ENCODE results near the gene CFAP73. TPM values are rescaled to one million over a fixed set of nuclear protein-coding genes. Genes with fewer than 3 reads are reported as not detected.

The CFAP73 gene
- total RNA-seq, 1 donor from 2014 or later = not detected

DNA sequence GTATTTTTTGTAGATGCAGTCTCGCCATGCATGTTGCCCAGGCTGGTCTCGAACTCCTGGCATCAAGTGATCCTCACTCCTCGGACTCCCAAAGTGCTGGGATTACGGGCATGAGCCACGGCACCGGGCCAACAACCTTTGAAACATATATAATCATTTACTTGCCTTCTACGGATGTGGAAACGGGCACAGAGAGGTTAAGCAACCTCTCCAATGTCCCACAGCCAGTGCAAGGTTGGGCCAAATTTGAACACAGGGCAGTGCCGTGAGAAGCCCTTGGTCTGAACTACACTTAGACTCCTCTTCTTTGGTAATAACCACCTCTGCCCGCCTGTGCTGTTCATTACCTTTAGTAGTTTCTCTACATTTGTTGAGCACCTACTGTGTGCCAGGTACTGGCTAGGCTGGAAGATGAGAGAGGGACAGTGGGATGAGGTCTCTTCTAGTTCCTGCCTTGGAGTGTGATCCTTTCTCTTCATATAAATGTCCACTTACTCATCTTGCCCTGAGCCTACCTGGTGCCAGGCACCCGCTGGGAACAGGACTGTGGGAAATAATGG, 33.6 kb downstream of the CFAP73 start:
- TF ChIP-seq, protein P1, sequence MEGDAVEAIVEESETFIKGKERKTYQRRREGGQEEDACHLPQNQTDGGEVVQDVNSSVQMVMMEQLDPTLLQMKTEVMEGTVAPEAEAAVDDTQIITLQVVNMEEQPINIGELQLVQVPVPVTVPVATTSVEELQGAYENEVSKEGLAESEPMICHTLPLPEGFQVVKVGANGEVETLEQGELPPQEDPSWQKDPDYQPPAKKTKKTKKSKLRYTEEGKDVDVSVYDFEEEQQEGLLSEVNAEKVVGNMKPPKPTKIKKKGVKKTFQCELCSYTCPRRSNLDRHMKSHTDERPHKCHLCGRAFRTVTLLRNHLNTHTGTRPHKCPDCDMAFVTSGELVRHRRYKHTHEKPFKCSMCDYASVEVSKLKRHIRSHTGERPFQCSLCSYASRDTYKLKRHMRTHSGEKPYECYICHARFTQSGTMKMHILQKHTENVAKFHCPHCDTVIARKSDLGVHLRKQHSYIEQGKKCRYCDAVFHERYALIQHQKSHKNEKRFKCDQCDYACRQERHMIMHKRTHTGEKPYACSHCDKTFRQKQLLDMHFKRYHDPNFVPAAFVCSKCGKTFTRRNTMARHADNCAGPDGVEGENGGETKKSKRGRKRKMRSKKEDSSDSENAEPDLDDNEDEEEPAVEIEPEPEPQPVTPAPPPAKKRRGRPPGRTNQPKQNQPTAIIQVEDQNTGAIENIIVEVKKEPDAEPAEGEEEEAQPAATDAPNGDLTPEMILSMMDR (IDR thresholded peaks at IDR 0.05; ENCODE audit: insufficient read depth, low read length, poor library complexity, severe bottlenecking) = no peak
- Histone ChIP-seq H3K27me3 (ENCODE audit: control insufficient read depth, insufficient read depth, low read length) (no peaks in the 10 kb centered on the region), H3K36me3 (ENCODE audit: control insufficient read depth, insufficient read depth, low read length) (peaks cover 4% of the 10 kb centered on the region), H3K4me3 (ENCODE audit: low read depth, low read length) (no peak overlapping the region)
- DNase-seq (ENCODE audit: low read depth) = no peak

DNA sequence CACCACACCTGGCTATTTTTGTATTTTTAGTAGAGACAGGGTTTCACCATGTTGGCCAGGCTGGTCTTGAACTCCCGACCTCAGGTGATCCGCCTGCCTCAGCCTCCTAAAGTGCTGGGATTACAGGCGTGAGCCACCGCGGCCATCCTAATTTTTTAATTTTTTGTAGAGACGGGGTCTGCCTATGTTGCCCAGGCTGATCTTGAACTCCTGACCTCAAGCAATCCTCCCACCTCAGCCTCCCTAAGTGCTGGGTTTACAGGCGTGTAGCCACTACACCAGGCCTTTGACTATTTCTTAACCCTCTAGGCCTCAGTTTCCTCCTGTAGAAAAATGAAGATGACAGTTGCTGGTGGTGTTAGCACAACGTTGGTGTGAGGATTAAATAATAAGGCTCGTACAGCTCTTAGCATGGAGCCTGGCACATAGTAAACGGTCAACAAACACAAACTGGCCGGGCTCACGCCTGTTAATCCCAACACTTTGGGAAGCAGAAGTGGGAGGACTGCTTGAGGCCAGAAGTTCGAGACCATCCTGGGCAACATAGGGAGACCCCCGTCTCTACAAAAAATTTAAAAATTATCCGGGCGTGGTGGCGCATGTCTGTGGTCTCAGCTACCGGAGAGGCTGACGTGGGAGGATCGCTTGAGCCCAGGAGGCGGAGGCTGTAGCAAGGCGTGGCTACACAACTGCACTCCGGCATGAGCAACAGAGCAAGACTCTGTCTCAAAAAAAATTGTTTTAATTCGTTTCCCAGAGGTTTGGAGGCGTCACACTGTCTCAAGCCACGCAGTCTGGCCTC, 34.8 kb downstream of the CFAP73 start:
- no peak for DNase-seq (ENCODE audit: low read depth)
- Histone ChIP-seq H3K4me3 (ENCODE audit: low read depth, low read length) (peak overlapping the region; percentile 88), H3K36me3 (ENCODE audit: control insufficient read depth, insufficient read depth, low read length) (peaks cover under 1% of the 10 kb centered on the region), H3K27me3 (ENCODE audit: control insufficient read depth, insufficient read depth, low read length) (no peaks in the 10 kb centered on the region)
- TF ChIP-seq, protein P1 (IDR thresholded peaks at IDR 0.05; ENCODE audit: insufficient read depth, low read length, poor library complexity, severe bottlenecking) = no peak

DNA sequence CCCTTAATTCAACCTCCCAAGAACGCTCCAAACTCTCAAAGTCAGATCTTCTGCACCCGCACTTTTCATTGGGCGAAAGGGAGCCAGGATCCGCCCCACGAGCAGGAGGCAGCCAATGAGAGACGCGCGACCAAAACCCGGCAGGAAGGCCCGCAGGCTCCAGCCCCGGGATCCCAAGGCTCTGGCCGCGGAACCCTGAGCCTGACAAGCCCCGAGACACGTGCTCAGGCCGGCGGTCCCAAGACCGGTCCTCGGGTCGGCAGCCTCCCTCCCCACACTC, 35.3 kb downstream of the CFAP73 start:
- Histone ChIP-seq H3K4me3 (ENCODE audit: low read depth, low read length) (peak overlapping the region; percentile 88), H3K27me3 (ENCODE audit: control insufficient read depth, insufficient read depth, low read length) (no peaks in the 10 kb centered on the region), H3K36me3 (ENCODE audit: control insufficient read depth, insufficient read depth, low read length) (no peaks in the 10 kb centered on the region)
- DNase-seq (ENCODE audit: low read depth) = no peak
- TF ChIP-seq, protein P1 (IDR thresholded peaks at IDR 0.05; ENCODE audit: insufficient read depth, low read length, poor library complexity, severe bottlenecking) = no peak

DNA sequence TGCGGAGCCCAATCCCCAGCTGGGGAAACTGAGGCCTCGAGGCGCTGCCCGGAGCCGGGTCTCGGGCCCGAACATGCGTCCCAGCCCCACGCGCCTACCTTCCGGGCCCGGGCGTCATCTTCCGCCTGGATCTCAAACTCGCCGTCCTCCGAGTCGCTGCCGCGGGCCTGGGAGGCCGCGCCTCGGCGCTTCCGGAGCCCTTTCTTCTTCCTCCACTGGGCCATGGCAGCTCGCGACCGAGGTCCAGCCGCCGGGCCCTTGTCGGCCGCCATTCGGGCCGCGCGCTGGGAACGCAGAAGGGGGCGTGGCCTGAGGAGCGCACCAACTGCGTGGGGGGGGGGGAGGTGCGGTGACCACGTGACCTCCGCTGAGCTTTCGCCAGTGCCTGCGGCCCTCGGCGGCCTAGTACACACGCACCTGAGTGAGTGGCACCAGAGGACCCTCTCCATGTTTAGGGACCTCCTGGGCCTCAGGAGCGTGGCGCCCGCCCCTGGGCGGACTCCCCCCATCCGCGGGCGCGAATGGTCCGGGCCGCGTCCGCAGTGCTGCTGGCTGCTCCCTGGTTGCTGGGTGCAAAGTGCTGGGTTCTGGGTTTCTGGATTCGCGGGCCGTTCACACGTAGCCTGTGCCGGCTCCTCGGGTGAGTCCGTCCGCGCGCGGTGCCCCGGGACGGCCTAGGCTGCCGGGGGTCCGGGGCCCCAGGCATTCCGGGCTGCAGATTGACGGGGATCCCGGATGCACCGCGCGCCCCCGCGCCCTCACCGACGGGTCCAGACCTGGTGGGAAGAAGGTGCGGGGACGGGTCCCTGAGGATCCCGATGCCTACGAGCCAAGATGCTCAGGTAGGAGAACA, 35.9 kb downstream of the CFAP73 start, which contains the start of the genes DDX54 and RITA1:
DDX54 (minus strand) TSS at position 299 of the 853 bp plus-strand sequence; CDS start at position 272, 27 bp downstream.
RITA1 (plus strand) TSS at position 542 of the 853 bp plus-strand sequence. CDS start 1,026 bp downstream, outside the sequence.
- Histone ChIP-seq H3K36me3 (ENCODE audit: control insufficient read depth, insufficient read depth, low read length) (no peaks in the 10 kb centered on the region), H3K27me3 (ENCODE audit: control insufficient read depth, insufficient read depth, low read length) (no peaks in the 10 kb centered on the region), H3K4me3 (ENCODE audit: low read depth, low read length) (peak within 1 kb of the TSS; percentile 88)
- DNase-seq (ENCODE audit: low read depth) = no peak
- TF ChIP-seq, protein P1 (IDR thresholded peaks at IDR 0.05; ENCODE audit: insufficient read depth, low read length, poor library complexity, severe bottlenecking) = no peak

DNA sequence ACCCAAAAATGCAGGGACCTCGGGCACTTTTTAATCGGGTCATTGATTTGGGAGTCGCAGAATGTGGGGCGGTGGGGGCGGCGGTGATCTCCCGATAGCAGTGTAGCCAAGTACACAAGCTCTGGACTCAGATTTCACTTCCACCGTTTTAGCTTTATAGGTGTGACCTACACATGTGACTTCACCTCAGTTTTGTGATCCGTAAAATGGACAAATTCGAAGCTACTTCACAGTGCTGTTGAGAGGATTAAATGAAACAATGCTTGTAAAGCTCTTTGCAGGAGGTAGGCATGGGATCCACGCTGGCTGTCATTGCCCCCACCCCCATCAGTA, 36.5 kb downstream of the CFAP73 start:
- no peaks in the 10 kb centered on the region for H3K27me3 ChIP-seq (ENCODE audit: control insufficient read depth, insufficient read depth, low read length)
- peak overlapping the region; percentile 88 for H3K4me3 ChIP-seq (ENCODE audit: low read depth, low read length)
- no peak for DNase-seq (ENCODE audit: low read depth)
- no peaks in the 10 kb centered on the region for H3K36me3 ChIP-seq (ENCODE audit: control insufficient read depth, insufficient read depth, low read length)
- TF ChIP-seq, protein P1 (IDR thresholded peaks at IDR 0.05; ENCODE audit: insufficient read depth, low read length, poor library complexity, severe bottlenecking) = no peak
